HG03575 (cell line): ENCODE results near the gene CFAP97D2.
"Not testable (repeated sequence)": the region's sequence is repeated elsewhere in the genome, so short reads cannot be mapped to it uniquely, and the experiment has no call there.

Source experiments
- ATAC-seq: cut with Tn5 transposase; IDR thresholded peaks from one replicate; pipeline ENCODE4 v1.9.1; 2021; ENCODE audit not compliant: unreplicated experiment, insufficient number of reproducible peaks, low FRiP score; ENCODE audit errors: extremely low read depth

The CFAP97D2 gene

DNA sequence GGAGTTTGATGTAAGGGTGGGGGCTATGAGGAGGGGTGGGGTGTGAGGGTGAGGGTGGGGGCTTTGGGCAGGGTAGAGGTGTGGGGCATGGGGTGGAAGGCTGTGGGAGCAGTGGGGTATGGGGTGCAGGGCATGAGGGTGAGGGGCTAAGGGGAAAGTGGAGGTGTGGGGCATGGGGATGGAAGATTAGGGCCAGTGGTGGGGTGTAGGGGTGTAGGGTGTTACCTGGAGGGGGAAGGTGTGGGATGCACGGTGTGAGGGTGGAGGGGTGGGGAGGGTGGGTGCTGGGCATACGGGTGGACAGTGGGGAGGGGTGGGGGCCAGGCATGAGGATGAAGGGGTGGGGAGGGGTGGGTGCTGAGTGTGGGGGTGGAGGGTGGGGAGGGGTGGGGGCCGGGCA, 23.7 kb upstream of the CFAP97D2 start:
- ATAC-seq, result no peak

DNA sequence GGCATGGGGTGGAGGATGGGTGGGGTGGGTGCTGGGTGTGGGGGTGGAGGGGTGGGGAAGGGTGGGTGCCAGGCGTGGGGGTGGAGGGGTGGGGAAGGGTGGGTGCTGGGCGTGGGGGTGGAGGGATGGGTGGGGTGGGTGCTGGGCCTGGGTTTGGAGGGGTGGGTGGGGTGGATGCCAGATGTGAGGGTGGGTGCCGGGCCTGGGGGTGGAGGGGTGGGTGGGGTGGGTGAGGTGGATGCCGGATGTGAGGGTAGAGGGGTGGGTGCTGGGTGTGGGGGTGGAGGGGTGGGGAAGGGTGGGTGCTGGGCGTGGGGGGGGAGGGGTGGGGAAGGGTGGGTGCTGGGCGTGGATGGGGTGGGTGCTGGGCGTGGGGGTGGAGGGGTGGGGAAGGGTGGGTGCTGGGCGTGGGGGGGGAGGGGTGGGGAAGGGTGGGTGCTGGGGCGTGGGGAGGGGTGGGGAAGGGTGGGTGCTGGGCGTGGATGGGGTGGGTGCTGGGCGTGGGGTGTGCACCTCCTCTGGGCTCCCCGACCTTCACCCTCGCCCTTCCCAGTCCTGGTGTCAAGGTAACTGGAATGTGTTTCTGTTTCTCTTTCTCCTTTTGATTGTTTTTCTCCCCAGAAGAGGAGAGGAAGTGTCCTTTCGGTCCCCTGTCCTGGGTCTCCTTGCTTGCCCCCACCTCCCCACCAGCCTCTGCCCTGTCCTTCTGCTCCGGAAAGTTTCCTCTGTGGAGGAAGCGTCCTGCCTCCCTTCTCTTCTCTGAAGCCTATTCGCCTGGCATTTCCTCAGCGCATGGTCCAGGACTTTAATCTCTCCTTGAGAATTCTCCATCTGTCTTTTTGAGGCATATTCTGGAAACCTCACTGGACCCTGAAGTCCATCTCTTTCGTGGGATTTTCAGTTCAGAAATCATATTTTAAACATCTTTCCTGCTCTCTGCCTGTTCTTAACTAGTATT, 22.9 kb upstream of the CFAP97D2 start:
- no peak for ATAC-seq

DNA sequence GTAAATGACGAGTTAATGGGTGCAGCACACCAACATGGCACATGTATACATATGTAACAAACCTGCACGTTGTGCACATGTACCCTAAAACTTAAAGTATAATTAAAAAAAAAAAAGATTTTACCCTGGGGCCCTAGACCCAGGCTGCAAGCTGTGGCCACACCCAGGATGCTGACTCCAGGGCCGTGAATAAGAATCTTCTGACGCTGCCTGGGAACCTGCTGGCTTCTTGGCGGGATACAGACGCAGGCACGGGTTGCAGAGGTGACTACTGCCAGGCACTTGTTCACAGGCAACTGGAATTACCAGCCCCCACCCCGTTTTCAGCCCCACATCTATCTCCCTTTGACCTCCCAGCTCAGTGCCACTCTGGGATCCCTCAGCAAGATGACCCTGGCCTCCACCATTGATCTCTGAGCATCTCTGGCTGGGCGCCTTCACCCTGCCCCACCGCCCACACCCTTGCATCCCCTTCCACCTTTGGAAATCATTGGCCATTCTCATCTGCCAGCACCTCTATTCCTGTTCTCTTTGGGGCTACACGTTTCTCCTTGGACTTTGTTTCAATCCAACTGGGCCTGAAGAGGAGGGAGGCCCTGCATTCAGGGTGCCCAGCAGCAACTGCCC, 21.1 kb upstream of the CFAP97D2 start:
- ATAC-seq, result no peak

DNA sequence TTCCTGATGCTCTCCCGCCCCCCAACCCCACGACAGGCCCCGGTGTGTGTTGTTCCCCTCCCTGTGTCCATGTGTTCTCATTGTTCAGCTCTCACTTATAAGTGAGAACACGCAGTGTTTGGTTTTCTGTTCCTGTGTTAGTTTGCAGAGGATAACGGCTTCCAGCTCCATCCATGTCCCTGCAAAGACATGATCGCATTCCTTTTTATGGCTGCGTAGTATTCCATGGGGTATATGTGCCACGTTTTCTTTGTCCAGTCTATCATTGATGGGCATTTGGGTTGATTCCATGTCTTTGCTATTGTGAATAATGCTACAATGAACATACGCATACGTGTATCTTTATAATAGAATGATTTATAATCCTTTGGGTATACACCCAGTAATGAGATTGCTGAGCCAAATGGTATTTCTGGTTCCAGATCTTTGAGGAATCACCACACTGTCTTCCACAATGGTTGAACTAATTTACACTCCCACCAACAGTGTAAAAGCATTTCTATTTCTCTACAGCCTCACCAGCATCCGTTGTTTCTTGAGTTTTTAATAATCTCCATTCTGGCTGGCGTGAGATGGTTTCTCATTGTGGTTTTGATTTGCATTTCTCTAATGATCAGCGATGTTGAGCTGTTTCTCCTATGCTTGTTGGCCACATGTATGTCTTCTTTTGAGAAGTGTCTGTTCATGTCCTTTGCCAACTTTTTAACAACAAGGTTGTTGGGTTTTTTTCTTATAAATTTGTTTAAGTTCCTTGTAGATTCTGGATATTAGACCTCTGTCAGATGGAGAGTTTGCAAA, 20.0 kb upstream of the CFAP97D2 start:
- not testable (repeated sequence) for ATAC-seq

DNA sequence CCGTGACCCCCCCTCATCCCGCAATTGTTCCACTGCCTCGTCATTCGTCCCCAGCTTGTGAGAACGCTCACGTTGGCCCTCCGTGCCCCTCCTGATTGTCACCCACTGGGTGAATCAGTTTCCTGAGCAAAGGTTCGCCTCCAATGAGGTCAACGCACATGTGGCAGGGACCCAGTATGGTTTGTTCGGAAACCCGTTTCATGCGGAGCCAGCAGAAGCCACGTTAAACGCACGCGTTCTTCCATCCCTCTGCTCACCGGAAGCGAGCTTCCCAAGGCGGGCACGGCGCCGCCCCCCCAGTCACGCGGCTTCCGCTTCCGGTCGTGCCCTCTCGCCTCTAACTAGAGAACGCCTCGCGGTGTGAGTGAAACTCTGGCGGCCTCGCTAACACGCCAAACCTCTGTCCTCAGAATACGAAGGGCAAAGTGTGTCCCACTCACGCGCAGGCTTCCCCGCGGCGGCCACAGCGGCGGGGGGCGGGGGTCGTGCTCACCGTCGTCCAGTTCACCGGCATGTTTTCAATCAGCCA, 18.0 kb upstream of the CFAP97D2 start:
- ATAC-seq, result no peak

DNA sequence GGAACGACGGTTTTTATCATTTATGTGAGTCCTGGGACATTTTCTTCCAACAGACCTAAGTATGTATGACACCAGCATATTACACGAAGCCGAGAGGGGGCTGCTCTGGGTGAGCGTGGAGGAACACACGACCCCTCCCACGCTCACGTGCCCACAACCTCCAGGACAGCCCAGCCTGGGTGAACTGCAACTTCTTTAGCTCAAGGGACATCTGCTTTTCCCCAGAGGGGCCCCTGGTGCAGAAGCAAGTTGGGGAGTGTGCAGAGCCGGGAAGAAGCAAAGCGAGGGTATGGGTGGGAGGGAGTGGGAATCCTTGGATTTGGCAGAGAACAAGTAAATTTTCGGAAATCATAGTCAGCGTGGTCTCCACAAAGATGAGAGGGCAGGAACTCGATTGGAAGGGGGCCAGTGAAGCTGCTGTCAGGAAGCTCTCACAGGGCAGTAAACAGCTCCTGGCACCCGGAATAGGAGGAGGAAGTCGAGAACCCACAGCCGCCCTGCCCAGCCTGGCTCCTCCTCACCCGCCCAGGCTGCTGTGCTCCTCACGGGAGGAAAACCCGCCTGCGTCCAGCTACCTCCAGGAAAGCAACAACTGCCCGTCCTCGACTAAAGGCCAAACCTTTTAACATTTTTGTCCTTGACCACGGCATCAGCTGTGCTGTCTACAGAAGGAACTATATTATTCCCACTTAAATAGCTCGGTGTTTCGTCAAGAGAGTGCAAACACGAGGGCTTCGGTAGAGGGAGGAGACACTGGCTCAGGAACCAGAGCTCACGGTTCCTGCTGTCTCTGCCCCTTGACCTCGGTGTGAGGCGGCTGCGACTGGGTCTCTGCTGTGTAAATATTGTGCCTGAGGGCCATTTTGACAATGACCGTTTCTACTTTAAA, 17.2 kb upstream of the CFAP97D2 start:
- no peak for ATAC-seq

DNA sequence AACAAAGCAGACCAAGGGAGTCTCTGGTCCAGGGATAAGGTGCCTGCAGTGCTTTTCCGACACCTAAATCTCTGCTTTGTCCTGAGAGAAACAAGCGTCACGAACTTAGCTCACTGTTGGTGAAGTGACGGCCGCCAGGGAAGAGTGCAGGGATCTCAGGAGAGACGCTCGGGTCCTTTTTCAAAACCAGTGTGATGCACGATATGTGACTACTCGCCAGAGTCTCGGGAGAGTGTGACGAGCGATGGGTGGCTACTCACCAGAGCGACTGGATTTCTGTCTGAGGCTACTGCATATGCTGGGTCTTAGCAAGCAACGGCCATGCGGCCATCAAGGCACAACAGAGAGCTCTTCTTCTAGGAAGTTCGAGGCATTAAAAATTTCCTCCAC, 16.5 kb upstream of the CFAP97D2 start:
- no peak for ATAC-seq

DNA sequence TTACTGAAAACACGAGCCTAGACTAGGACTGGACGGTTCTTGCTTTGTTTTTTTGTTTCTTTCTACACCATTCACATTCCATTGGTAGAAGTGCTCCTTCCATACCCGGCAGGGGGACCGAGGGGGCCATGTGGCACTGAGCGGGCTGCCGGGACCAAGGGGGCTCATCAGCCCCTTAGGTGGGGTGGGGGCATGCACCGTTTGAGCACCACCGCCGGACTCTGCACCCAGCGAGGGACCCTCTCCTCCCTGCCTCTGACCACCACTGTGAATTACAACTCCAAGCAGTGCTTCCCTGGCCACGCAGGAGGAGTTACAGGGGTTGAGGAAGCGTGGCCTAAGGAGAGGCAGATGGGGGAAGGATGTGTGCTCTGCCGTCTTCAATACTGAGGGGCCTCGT, 15.0 kb upstream of the CFAP97D2 start:
- no peak for ATAC-seq

DNA sequence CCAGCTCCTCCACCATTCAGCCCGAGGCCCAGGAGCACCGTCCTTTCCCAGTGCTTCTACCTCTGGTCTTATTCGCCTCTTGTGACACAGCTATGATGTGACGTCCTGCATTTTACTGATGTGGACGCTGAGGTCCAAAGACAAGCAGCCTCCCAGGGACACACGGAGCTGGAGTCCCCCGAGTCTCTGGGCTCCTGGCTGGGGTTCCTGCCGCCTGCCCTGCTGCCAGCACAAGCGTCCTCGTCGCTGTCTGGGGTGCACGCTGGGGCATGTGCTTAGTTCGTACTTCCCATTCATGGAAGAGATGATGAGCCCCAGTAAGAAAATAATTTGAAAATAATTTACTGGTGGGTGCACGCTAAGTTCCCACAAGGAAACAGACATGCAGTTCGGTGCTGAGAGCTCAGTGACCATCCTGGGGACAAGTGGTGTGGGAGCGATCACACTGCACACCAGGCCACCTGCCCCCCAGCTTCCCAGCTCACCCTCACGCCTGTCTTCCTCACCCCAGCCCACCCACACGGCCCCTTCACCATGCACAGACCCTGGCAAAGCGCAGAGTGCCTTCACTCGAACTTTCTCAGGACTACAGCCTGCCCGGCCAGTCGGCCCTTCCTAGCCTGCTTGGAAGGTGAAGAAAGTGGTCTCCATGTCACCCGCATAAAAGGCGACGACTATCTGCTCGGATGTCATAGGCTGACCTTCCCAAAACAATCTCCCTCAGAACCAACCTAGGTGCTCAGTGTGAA, 14.2 kb upstream of the CFAP97D2 start:
- ATAC-seq, result no peak

DNA sequence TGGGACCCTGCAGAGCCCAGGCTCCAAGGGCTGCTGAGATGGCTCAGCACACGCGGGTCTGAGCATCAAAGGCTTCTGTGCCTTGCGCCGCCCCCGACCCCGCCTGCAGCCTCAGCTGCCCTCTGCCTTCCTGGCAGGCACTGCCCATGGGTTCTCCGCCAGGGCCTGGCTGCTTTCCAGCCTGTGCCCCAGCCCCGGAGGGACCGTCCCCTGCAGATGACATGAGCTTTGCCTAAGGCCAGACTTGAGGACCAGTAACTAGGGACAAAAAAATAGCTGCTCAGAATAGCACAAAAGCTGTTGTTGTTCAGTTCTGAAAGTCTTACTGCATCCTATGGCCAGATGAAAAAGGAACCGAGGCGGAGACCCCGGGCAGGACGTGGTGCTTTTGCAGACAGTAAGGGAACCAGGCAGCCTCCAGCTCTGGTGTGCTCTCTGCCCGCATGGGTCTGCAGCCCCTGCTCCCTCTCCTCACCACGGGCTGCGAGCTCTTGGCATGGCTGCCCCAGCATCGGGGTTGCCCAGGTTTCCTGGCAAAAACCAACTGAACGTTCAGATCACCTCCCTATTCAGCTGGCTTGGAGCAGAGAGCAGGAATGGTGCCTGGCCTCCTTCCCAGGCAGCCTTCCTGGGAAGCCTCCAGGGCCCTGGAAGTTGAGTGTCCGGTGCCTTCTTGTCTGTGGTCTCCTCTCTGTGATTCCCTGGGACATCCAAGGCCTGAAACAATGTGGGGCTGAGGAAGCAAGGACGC, 12.5 kb upstream of the CFAP97D2 start:
- ATAC-seq, result no peak

DNA sequence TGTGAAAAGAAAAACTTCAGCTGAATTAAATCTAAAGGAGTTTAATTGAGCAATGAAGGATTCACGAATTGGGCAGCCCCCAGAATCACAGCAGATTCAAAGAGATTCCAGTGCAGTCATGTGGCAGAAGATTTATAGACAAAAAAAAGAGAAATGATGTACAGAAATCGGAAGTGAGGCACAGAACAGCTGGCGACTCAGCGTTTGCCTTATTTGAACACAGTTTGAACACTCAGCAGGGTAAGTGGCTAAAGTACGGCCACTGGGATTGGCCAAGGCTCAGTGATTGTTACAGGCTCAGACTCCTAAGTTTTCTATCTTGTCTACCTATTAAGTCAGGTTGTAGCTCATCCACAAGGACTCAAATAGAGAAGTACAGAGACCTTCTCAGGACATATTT, 11.6 kb upstream of the CFAP97D2 start:
- ATAC-seq, result no peak

DNA sequence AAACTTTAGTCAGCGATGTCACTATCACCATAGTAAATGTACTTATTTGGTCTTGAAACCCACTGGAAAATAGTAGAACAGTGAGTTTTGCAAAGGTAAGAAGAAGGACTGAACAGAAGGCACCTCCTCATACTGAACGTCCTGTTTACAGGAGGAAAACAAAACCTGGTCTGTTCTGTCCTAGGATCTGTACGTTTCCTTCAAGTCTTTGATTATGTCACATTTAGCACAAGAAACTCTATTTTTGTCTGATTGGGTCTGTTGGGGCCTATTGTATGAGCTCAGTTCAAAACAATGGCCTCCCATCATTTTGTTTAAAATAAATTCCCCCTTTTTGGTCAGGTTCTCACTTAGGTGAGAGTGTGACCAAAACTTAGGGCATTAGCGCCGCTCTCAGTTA, 11.2 kb upstream of the CFAP97D2 start:
- no peak for ATAC-seq

DNA sequence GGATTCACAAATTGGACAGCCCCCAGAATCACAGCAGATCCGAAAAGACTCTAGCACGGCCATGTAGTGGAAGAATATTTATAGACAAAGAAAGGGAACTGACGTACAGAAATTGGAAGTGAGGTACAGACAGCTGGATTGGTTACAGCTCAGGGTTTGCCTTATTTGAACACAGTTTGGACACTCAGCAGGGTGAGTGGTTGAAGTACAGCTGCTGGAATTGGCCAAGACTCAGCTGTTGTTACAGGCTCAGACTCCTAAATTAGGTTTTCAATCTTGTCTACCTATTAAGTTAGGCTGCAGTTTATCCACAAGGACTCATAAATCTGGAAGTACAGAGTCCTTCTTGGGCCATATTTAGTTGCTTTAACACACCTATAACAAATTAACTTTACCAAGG, 5.8 kb upstream of the CFAP97D2 start:
- no peak for ATAC-seq

DNA sequence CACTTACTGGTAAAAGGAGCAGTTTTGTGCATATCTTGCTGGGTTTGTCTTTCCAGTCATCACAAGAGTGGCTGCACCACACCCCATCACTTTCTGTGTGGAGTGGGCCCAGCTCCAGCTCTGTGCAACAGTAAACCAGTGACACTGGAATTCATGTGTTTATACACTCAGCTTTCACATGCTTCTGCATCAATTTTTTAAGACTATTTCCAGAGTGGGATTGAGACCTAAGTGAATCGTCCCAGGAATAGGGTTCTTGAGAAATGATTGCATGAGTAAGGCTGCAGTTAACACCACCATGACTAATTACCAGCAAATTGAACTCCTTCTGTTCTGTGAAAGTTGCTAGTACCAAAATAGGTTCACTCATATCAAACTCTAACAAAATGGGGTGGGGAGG, 5.3 kb upstream of the CFAP97D2 start:
- ATAC-seq, result no peak

DNA sequence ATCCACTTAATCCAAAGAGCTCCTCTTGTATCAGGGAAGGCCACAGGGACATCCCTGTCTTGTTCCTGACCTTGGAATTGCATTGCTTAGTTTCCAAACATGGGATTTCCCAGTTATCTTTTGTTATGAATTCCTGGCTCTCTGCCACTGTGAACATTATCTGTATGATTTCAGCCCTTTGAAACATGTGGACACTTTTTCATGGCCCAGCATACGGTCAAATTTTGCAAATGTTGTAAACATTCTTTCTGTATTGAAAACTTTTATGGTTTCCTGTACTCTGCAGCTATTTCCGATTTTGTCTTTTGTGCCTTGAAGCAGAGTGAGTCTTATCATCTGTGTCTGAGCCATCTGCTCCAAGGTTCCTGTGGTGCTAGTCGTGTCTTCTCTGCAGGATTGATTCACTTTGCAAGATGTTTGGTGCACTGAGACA, 4.5 kb upstream of the CFAP97D2 start:
- no peak for ATAC-seq

DNA sequence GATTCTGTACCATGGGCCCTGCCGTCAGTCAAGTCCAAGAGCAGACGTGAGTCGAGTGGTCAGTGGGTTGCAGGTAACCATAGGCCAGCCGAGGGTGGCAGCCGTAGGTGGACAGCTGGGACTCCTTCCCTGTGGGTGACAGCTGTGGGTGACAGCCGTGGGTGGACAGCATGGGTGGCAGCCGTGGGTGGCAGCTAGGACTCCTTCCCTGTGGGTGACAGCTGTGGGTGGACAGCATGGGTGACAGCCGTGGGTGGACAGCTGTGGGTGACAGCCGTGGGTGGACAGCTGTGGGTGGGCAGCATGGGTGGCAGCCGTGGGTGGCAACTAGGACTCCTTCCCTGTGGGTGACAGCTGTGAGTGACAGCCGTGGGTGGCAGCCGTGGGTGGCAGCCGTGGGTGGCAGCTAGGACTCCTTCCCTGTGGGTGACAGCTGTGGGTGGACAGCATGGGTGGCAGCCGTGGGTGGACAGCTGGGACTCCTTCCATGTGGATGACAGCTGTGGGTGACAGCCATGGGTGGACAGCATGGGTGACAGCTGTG, 2.6 kb upstream of the CFAP97D2 start:
- ATAC-seq, result not testable (repeated sequence)
